IMR-90 (cell line): ENCODE results near the gene LIMS1. TPM values are rescaled to one million over a fixed set of nuclear protein-coding genes. Genes with fewer than 3 reads are reported as not detected.
A peak's percentile ranks its signal among the peaks of the same experiment; 100 is the strongest.

Experiments
- ATAC-seq: fragments of 200-7000 bp; cut with Tn5 transposase; 2 replicates; pipeline ENCODE4 v1.9.1; 2020; ENCODE audit warnings: low read depth, mild to moderate bottlenecking, moderate library complexity
- BruUV-seq: library from RNA; stranded (reverse); fragments of 400-500 nt; replicated peaks from 2 replicates; lab custom pipeline; 2021; lab: Mats Ljungman, UMichigan
- CTCF ChIA-PET: fragments of 300-600 bp; formaldehyde crosslinking; extraction: SDS; loops from one replicate; lab custom pipeline; 2021; ENCODE audit warnings: antibody characterized with exemption; lab: Yijun Ruan, JAX
- POLR2A ChIA-PET: fragments of 300-600 bp; sonication (Branson Sonifier 250); formaldehyde crosslinking; loops from one replicate; lab custom pipeline; 2022; ENCODE audit warnings: antibody characterized with exemption; ENCODE audit not compliant: unreplicated experiment; lab: Charles Lee
- DNase-seq: peaks from one replicate; pipeline ENCODE4 v3.0.0; 2013
- H2AFZ ChIP-seq: replicated peaks from 2 replicates; pipeline ENCODE3; 2013; ENCODE audit warnings: low read length, mild to moderate bottlenecking; ENCODE audit not compliant: poor library complexity
- H2AK5ac ChIP-seq: 2 replicates; pipeline ENCODE4 v1.6.1; 2013; ENCODE audit warnings: low read depth, low read length, inconsistent platforms
- H2AK9ac ChIP-seq: replicated peaks from 2 replicates; pipeline ENCODE3; 2013; ENCODE audit warnings: mild to moderate bottlenecking, low read depth, low read length, moderate library complexity; ENCODE audit not compliant: poor library complexity
- H2BK120ac ChIP-seq: 2 replicates; pipeline ENCODE4 v1.6.1; 2013; ENCODE audit warnings: low read depth, low read length, inconsistent platforms
- H2BK15ac ChIP-seq: 3 replicates; pipeline ENCODE4 v1.6.1; 2013; ENCODE audit warnings: low read depth, low read length, inconsistent platforms
- H2BK20ac ChIP-seq: 2 replicates; pipeline ENCODE4 v1.6.1; 2013; ENCODE audit warnings: low read depth, mild to moderate bottlenecking, inconsistent platforms, low read length, moderate library complexity
- H2BK5ac ChIP-seq: 2 replicates; pipeline ENCODE4 v1.6.1; 2013; ENCODE audit warnings: mild to moderate bottlenecking, low read depth, low read length, inconsistent platforms; ENCODE audit not compliant: poor library complexity, severe bottlenecking
- H3K14ac ChIP-seq: replicated peaks from 2 replicates; pipeline ENCODE4 v1.6.1; 2013; ENCODE audit warnings: low read depth, low read length, inconsistent platforms
- H3K18ac ChIP-seq: 2 replicates; pipeline ENCODE4 v1.6.1; 2013; ENCODE audit warnings: low read depth, low read length, control low read depth
- H3K23ac ChIP-seq: 2 replicates; pipeline ENCODE4 v1.6.1; 2013; ENCODE audit warnings: low read depth, low read length, inconsistent platforms
- H3K27ac ChIP-seq: 2 replicates; pipeline ENCODE4 v1.5.1; 2013; ENCODE audit warnings: mild to moderate bottlenecking, control low read depth, low read length; ENCODE audit not compliant: insufficient read depth
- H3K27me3 ChIP-seq: 2 replicates; pipeline ENCODE4 v1.6.1; 2013; ENCODE audit warnings: low read length; ENCODE audit not compliant: control insufficient read depth, insufficient read depth
- H3K36me3 ChIP-seq: 2 replicates; pipeline ENCODE4 v1.6.1; 2013; ENCODE audit warnings: low read length, mixed read lengths; ENCODE audit not compliant: control insufficient read depth, insufficient read depth
- H3K4ac ChIP-seq: 2 replicates; pipeline ENCODE4 v1.6.1; 2013; ENCODE audit warnings: low read depth, low read length, inconsistent platforms
- H3K4me1 ChIP-seq: 2 replicates; pipeline ENCODE4 v1.6.1; 2013; ENCODE audit warnings: low read length, mixed read lengths; ENCODE audit not compliant: control insufficient read depth, insufficient read depth
- H3K4me2 ChIP-seq: 2 replicates; pipeline ENCODE4 v1.6.1; 2013; ENCODE audit warnings: low read depth, mild to moderate bottlenecking, control low read depth, low read length, moderate library complexity
- H3K4me3 ChIP-seq: 2 replicates; pipeline ENCODE4 v1.5.1; 2013; ENCODE audit warnings: low read depth, mild to moderate bottlenecking, control low read depth, low read length, moderate library complexity; ENCODE audit not compliant: insufficient read depth
- H3K56ac ChIP-seq: 2 replicates; pipeline ENCODE4 v1.6.1; 2013; ENCODE audit warnings: low read length, inconsistent platforms; ENCODE audit not compliant: insufficient read depth; ENCODE audit errors: extremely low read depth
- H3K79me1 ChIP-seq, 2 experiments: 2 replicates each; pipeline ENCODE4 v1.6.1; 2013; ENCODE audit warnings: low read length in 2 of 2, inconsistent platforms in 1 of 2, low read depth in 1 of 2
- H3K9ac ChIP-seq: 2 replicates; pipeline ENCODE4 v1.6.1; 2013; ENCODE audit warnings: low read depth, low read length, control low read depth
- H3K9me1 ChIP-seq: 2 replicates; pipeline ENCODE4 v1.6.1; 2013; ENCODE audit warnings: low read length, inconsistent platforms; ENCODE audit not compliant: insufficient read depth
- H3K9me3 ChIP-seq: 2 replicates; pipeline ENCODE4 v1.6.1; 2013; ENCODE audit warnings: low read length; ENCODE audit not compliant: control insufficient read depth, insufficient read depth
- H4K20me1 ChIP-seq: 2 replicates; pipeline ENCODE4 v1.6.1; 2013; ENCODE audit warnings: low read length, inconsistent platforms; ENCODE audit not compliant: insufficient read depth
- H4K5ac ChIP-seq: 2 replicates; pipeline ENCODE4 v1.6.1; 2013; ENCODE audit warnings: mild to moderate bottlenecking, low read depth, low read length, control low read depth
- H4K8ac ChIP-seq, 2 experiments: 2 replicates each; pipeline ENCODE4 v1.6.1; 2013; ENCODE audit warnings: low read depth in 2 of 2, low read length in 2 of 2, control low read depth in 1 of 2, inconsistent platforms in 1 of 2
- H4K91ac ChIP-seq: 2 replicates; pipeline ENCODE4 v1.6.1; 2013; ENCODE audit warnings: low read depth, low read length, inconsistent platforms; ENCODE audit not compliant: insufficient read depth
- BHLHE40 ChIP-seq: fragments of 150-350 bp; IDR thresholded peaks from 2 replicates; pipeline ENCODE4 v1.6.1; 2016; ENCODE audit warnings: mild to moderate bottlenecking, low read depth, low read length
- CEBPB ChIP-seq: IDR thresholded peaks from 2 replicates; pipeline ENCODE4 v1.6.1; 2012; ENCODE audit warnings: low read depth, low read length, improper control_type of control experiment
- CHD1 ChIP-seq: IDR thresholded peaks from 2 replicates; pipeline ENCODE4 v1.6.1; 2012; ENCODE audit warnings: low read depth, low read length, improper control_type of control experiment
- FOS ChIP-seq: fragments of 150-350 bp; IDR thresholded peaks from 2 replicates; pipeline ENCODE4 v1.6.1; 2016; ENCODE audit warnings: low read depth, low read length
- MAFK ChIP-seq: IDR thresholded peaks from 2 replicates; pipeline ENCODE4 v1.6.1; 2012; ENCODE audit warnings: low read depth, low read length, improper control_type of control experiment
- MAZ ChIP-seq: IDR thresholded peaks from 2 replicates; pipeline ENCODE4 v1.6.1; 2012; ENCODE audit warnings: low read depth, mild to moderate bottlenecking, low read length, improper control_type of control experiment, moderate library complexity, borderline replicate concordance
- MXI1 ChIP-seq: IDR thresholded peaks from 2 replicates; pipeline ENCODE4 v1.6.1; 2012; ENCODE audit warnings: low read depth, mild to moderate bottlenecking, low read length, moderate library complexity, borderline replicate concordance
- NFE2L2 ChIP-seq: fragments of 150-350 bp; IDR thresholded peaks from 2 replicates; pipeline ENCODE4 v1.6.1; 2016; ENCODE audit warnings: low read depth, mild to moderate bottlenecking, low read length
- POLR2A ChIP-seq: IDR thresholded peaks from 2 replicates; pipeline ENCODE4 v1.6.1; 2012; ENCODE audit warnings: mild to moderate bottlenecking, low read depth, low read length
- WGBS, 2 experiments: methylation state at CpG; one replicate each; pipeline versions ENCODE4 v1.1.5 to v1.1.7; 2013; ENCODE audit warnings: missing lambda C conversion rate in 2 of 2; ENCODE audit not compliant: insufficient read length in 1 of 2; ENCODE audit errors: extremely low coverage in 2 of 2; 5-methylcytosine and 5-hydroxymethylcytosine counted together
- dilution Hi-C: fragments of 300-500 bp; cut with HindIII; formaldehyde crosslinking; loops from one replicate; pipeline ENCODE4 v1.14.3; 2018; ENCODE audit warnings: low sequenced_read_pairs; ENCODE audit not compliant: unreplicated experiment
- in situ Hi-C: fragments of 300-500 bp; cut with MboI; formaldehyde crosslinking; loops from 3 replicates; pipeline ENCODE4 v1.14.3; 2019; ENCODE audit warnings: low sequenced_read_pairs, inconsistent platforms, mixed read lengths
- intact Hi-C: fragments of 100-400 bp; cut with micrococcal nuclease; formaldehyde crosslinking; loops from 2 replicates; pipeline ENCODE4 v1.10.0; 2022
- polyA plus RNA-seq, 3 experiments: library from polyadenylated mRNA; depleted of rRNA; stranded (reverse); fragments of >200 nt; gene quantifications; 2 replicates each; pipeline ENCODE4 v1.2.3, GENCODE V29; 2012; ENCODE audit warnings: low replicate concordance in 1 of 3
- total RNA-seq: library from RNA; depleted of rRNA; stranded (reverse); fragments of >200 nt; gene quantifications from 2 replicates; pipeline ENCODE4 v1.2.3, GENCODE V29; 2012
- TF ChIP-seq, protein P1 (sequence below): conservative IDR thresholded peaks from 2 replicates; pipeline ENCODE4 v1.5.1; 2012; ENCODE audit warnings: mild to moderate bottlenecking, low read depth, low read length, improper control_type of control experiment

Gene LIMS1
- total and polyA plus RNA-seq, 2 of the 4 experiments (the other 2 are of a cell fraction), result 59.1 to 131 TPM

DNA sequence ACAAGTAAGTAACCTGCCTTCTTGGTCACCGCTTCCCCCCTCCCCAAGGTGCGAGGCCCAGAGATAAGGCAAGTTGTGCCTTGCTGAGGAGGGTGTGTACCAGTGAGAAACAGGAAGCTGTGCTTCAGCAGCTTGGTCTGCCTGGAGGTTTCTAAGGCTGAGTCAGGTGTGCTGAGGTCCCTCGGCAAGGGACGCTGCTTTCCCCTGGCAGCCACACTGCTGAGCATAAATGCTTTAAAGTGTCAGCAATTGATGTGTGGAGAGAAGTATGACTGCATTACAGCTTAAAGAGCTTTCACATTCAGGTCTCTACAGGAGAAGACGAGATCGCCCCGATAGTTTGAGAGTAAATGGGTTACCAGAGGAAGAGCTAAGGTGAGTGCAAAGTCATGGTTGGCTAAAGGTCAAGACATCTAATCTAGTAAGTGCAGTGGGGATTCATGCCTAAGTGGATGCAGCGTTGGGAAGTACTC lies 86.9 kb downstream of the LIMS1 start:
- WGBS, 2 experiments, result 43% methylated on average over 1 of the region's 8 CpGs; no CpG with 5 or more reads in 1 of the 2 experiments
- in situ Hi-C loops (no loop called here), dilution Hi-C loops (no loop called here), intact Hi-C loops (no loop called here)
- Histone ChIP-seq H3K79me1 (peaks cover 19 to 74% of the 10 kb centered on the region in 2 experiments), H3K4me2 (peak overlapping the region; percentile 26; the same call in 1 of the 2 replicates), H2AK9ac (peak overlapping the region; percentile 22), H2AK5ac (peak overlapping the region; percentile 60; the same call in 1 of the 2 replicates), H3K27me3 (no peaks in the 10 kb centered on the region), H3K9me3 (no peaks in the 10 kb centered on the region), H2AFZ (no peak overlapping the region), H3K4me1 (peaks cover 31% of the 10 kb centered on the region), H2BK15ac (no peak overlapping the region), H3K27ac (no peak overlapping the region), H2BK5ac (no peak overlapping the region), H3K9me1 (peaks cover 20% of the 10 kb centered on the region), H3K56ac (no peak overlapping the region), H4K91ac (no peak overlapping the region), H3K23ac (no peak overlapping the region), H3K14ac (0 out of 2 replicates have a peak overlapping the region, but pooled peaks have one; percentile 27), H3K4me3 (no peak overlapping the region), H3K4ac (peak overlapping the region; percentile 5), H4K5ac (no peak overlapping the region; the same call in 1 of the 2 replicates), H2BK20ac (no peak overlapping the region), H2BK120ac (no peak overlapping the region), H3K36me3 (no peaks in the 10 kb centered on the region), H3K18ac (no peak overlapping the region), H4K20me1 (peaks cover 34% of the 10 kb centered on the region), H4K8ac (peak overlapping the region in 1 of 2 experiments; percentile 25; a peak in 1 of 4 replicates), H3K9ac (no peak overlapping the region)
- DNase-seq (peak; percentile 46), ATAC-seq (no peak)
- CTCF ChIA-PET, result interaction anchor here (1.0 kb wide), 1 partner anchor 15 kb away, joined by 4 read pairs; no protein-coding TSS in a partner anchor
- BruUV-seq, result no TSS peak
- POLR2A ChIA-PET, result no interaction called here
- no peak for TF ChIP-seq BHLHE40
- TF ChIP-seq FOS, result no peak
- TF ChIP-seq CHD1, result no peak
- TF ChIP-seq MAFK, result no peak
- TF ChIP-seq, protein P1, sequence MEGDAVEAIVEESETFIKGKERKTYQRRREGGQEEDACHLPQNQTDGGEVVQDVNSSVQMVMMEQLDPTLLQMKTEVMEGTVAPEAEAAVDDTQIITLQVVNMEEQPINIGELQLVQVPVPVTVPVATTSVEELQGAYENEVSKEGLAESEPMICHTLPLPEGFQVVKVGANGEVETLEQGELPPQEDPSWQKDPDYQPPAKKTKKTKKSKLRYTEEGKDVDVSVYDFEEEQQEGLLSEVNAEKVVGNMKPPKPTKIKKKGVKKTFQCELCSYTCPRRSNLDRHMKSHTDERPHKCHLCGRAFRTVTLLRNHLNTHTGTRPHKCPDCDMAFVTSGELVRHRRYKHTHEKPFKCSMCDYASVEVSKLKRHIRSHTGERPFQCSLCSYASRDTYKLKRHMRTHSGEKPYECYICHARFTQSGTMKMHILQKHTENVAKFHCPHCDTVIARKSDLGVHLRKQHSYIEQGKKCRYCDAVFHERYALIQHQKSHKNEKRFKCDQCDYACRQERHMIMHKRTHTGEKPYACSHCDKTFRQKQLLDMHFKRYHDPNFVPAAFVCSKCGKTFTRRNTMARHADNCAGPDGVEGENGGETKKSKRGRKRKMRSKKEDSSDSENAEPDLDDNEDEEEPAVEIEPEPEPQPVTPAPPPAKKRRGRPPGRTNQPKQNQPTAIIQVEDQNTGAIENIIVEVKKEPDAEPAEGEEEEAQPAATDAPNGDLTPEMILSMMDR, result no peak
- TF ChIP-seq MAZ, result no peak
- no peak for TF ChIP-seq POLR2A
- TF ChIP-seq CEBPB, result no peak
- TF ChIP-seq NFE2L2, result no peak
- no peak for TF ChIP-seq MXI1
